HFF-Myc (cell line): ENCODE results near the gene ABHD18.
"Not testable (repeated sequence)": the region's sequence is repeated elsewhere in the genome, so short reads cannot be mapped to it uniquely, and the experiment has no call there.

ENCODE experiments used
- DNase-seq: peaks from one replicate; pipeline ENCODE4 v3.0.0-alpha.2; 2011; ENCODE audit warnings: low read depth; ENCODE audit errors: extremely low read depth
- H3K4me3 ChIP-seq: replicated peaks from 2 replicates; pipeline ENCODE4 v1.5.1; 2011; ENCODE audit warnings: low read depth, mild to moderate bottlenecking, control low read depth, low read length
- TF ChIP-seq, protein P1 (sequence below): IDR thresholded peaks from 2 replicates; pipeline ENCODE4 v1.5.1; 2012; ENCODE audit warnings: mild to moderate bottlenecking, low read depth, low read length, control low read depth; ENCODE audit errors: missing control alignments

Gene ABHD18

DNA sequence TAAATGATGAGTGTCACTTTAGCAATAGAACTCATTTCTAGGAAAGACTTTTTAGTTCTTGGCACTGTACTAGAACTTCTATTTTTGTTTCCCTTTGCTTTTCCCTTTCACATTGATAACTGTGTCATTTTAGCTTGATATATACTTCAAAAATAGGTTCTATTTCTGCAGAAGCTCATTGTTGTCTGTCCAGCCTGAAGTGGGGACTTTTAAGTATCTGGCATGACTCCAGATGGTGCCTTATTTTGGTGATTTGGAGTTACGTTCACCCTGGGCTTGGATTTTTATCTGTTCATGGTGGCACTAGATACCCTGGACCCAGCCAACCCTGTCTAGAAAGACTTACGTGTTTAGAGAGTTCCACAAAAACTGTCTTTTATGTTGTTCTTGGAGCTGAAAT lies 3.4 kb downstream of the ABHD18 start:
- DNase-seq = no peak
- no peak overlapping the region for H3K4me3 ChIP-seq
- TF ChIP-seq, protein P1, sequence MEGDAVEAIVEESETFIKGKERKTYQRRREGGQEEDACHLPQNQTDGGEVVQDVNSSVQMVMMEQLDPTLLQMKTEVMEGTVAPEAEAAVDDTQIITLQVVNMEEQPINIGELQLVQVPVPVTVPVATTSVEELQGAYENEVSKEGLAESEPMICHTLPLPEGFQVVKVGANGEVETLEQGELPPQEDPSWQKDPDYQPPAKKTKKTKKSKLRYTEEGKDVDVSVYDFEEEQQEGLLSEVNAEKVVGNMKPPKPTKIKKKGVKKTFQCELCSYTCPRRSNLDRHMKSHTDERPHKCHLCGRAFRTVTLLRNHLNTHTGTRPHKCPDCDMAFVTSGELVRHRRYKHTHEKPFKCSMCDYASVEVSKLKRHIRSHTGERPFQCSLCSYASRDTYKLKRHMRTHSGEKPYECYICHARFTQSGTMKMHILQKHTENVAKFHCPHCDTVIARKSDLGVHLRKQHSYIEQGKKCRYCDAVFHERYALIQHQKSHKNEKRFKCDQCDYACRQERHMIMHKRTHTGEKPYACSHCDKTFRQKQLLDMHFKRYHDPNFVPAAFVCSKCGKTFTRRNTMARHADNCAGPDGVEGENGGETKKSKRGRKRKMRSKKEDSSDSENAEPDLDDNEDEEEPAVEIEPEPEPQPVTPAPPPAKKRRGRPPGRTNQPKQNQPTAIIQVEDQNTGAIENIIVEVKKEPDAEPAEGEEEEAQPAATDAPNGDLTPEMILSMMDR = no peak

DNA sequence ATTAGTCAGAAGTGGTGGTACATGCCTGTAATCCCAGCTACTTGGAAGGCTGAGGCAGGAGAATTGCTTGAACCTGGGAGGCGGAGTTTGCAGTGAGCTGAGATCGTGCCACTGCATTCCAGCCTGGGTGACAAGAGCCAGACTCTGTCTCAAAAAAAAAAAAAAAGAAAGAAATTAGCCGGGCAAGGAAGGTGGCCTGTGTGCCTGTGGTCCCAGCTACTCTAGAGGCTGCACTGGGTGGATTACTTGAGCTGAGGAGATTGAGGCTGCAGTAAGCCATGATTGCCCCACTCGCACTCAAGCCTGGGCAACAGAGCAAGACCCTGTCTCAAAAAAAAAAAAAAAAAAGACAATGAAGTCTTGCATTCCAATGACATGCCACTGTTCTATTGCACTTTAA lies 5.7 kb downstream of the ABHD18 start:
- DNase-seq = not testable (repeated sequence)

DNA sequence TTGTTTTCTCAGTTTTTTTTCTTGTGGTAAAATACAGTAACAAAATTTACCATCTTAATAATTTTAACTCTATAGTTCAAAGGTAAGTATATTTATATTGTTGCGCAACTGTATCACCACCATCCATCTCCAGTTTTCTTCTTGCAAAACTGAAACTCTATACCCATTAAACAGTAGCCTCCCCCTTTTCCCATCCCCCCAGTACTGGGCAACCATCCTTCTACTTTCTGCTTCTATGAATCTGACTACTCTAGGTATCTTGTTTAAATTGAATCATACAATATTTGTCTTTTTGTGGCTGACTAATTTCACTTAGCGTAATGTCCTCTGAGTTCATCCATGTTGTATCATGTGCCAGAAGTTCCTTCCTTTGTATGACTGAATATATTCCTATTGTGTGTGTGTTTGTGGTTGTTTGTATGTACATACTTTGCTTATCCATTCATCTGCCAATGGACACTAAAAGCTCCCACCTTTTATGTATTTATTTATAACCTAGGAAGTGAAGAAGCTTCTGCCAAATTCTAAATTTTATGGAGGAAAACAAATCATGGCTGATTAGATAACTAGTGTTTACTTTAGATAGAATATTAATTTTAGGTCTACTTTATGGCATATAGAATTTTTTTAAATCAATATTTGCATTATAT lies 10.0 kb downstream of the ABHD18 start:
- DNase-seq = no peak
- H3K4me3 ChIP-seq = no peak overlapping the region
- TF ChIP-seq, protein P1 = no peak

More for the DNA sequence above, 5.7 kb downstream of the ABHD18 start:
- H3K4me3 ChIP-seq = not testable (repeated sequence)

DNA sequence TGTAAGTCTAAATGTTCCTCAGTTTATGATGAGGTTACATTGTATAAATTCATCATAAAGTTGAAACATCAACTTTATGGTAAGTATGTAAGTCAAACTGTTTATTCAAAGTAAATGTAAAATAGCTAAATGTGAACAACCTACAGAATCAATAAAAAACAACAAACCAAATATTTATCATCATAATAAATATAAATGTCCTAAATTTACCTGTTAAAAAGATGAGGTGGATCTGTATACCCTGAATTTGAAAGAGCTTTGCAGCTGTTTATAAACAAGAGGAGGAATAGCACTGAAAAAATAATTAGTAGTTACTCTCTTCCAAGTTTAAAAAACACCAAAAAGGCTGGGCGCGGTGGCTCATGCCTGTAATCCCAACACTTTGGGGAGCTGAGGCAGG lies 13.7 kb downstream of the ABHD18 start:
- no peak for DNase-seq
- TF ChIP-seq, protein P1 = no peak
- H3K4me3 ChIP-seq = no peak overlapping the region

DNA sequence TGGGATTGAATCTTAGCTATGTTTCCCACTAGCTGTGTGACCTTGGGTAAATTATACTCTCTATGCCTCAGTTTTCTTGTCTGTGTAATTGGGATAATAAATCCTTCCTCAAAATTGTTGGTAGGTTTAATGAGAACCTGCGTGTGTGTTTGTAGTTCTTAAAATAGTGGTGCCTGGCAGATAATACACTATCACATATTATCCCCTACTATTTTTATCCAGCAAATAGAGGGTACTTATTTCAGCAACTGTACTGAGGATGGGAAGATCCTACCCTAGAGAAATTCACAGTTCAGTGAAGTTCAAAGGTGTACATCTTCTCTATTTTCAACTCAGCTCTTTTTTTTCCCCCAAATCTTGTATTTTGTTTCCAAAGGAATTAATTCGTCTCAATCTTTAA lies 17.2 kb downstream of the ABHD18 start:
- TF ChIP-seq, protein P1 = no peak
- no peak for DNase-seq
- H3K4me3 ChIP-seq = no peak overlapping the region

DNA sequence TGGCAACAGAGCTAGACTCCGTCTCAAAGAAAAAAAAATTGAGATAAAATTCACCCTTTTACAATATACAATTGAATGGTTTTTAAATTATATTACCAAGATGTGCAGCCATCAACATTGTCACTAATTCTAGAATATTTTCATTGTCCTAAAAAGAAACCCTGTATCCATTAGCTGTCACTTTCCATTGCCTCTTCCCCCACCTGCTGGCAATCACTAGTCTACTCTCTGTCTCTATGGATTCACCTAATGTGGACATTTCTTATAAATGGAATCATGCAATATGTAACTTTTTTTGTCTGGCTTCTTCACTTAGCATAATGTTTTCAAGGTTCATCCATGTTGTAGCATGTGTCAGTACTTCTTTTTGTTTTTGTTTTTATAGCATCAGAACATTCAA lies 20.8 kb downstream of the ABHD18 start:
- H3K4me3 ChIP-seq = no peak overlapping the region
- DNase-seq = no peak
- TF ChIP-seq, protein P1 = no peak

DNA sequence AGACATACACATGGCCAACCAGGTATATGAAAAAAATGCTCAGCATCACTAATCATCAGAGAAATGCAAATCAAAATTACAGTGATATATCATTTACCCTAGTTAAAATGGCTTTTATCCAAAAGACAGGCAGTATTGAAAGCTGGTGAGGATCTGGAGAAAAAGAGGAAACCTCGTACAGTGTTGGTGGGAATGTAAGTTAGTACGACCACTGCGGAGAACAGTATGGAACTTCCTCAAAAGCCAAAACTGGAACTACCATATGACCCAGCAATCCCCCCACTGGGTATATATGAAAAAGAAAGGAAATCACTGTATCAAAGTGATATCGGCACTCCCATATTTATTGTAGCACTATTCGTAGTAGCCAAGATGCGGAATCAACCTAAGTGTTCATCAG lies 23.4 kb downstream of the ABHD18 start:
- no peak for DNase-seq
- no peak overlapping the region for H3K4me3 ChIP-seq
- TF ChIP-seq, protein P1 = no peak
